HepG2 (cell line): ENCODE data around the gene HNRNPA2B1. TPM values are rescaled to one million over a fixed set of nuclear protein-coding genes. Genes with fewer than 3 reads are reported as not detected.

ENCODE experiments used
- ATAC-seq: fragments of 200-7000 bp; cut with Tn5 transposase; 3 replicates; pipeline ENCODE4 v1.9.1; 2020; ENCODE audit warnings: mild to moderate bottlenecking, moderate library complexity
- BruUV-seq: library from RNA; stranded (reverse); fragments of 400-500 nt; replicated peaks from 2 replicates; lab custom pipeline; 2021; lab: Mats Ljungman, UMichigan
- CTCF ChIA-PET: fragments of 300-600 bp; formaldehyde crosslinking; extraction: SDS; loops from one replicate; lab custom pipeline; 2021; ENCODE audit warnings: low total read pairs, inconsistent platforms, low intra/inter-chr PET ratio; lab: Yijun Ruan, JAX
- POLR2A ChIA-PET: fragments of 350-600 bp; sonication (Branson Sonifier 250); formaldehyde crosslinking; loops from one replicate; lab custom pipeline; 2020; ENCODE audit warnings: antibody characterized with exemption, inconsistent platforms; lab: Yijun Ruan, JAX
- DNase-seq: peaks from one replicate; pipeline ENCODE4 v3.0.0-alpha.2; 2015; ENCODE audit warnings: low spot score
- FAIRE-seq: peaks from 3 replicates; lab custom pipeline; 2011; peaks lifted over from hg19 to GRCh38; lab: Jason Lieb, UNC
- H2AFZ ChIP-seq: one replicate; pipeline ENCODE4 v1.6.1; 2011; ENCODE audit warnings: low read length, inconsistent platforms
- H3K27ac ChIP-seq: fragments of 300-600 bp; 3 replicates; pipeline ENCODE4 v1.8.0; 2011; ENCODE audit warnings: mixed run types, mild to moderate bottlenecking, mixed read lengths, low read length, inconsistent platforms; ENCODE audit not compliant: insufficient read depth; ENCODE audit errors: extremely low read length
- H3K27me3 ChIP-seq, 2 experiments: fragments of 200-600 bp in 1 of 2; 2 replicates in 1 of 2; 3 replicates in 1 of 2; pipeline versions ENCODE4 v1.6.0 to v1.8.0; 2011; ENCODE audit warnings: low read length in 2 of 2, mild to moderate bottlenecking in 2 of 2, moderate library complexity in 2 of 2, inconsistent platforms in 1 of 2; ENCODE audit not compliant: insufficient read depth in 2 of 2, control insufficient read depth in 1 of 2
- H3K36me3 ChIP-seq, 2 experiments: fragments of 200-600 bp in 1 of 2; replicated peaks in 1 of 2; 2 replicates in 1 of 2; 3 replicates in 1 of 2; pipeline versions ENCODE4 v1.5.1 to v1.8.0; 2011; ENCODE audit warnings: low read length in 2 of 2, inconsistent platforms in 1 of 2; ENCODE audit not compliant: insufficient read depth in 2 of 2, control insufficient read depth in 1 of 2
- H3K4me1 ChIP-seq: 2 replicates; pipeline ENCODE4 v1.5.1; 2012; ENCODE audit warnings: low read length, inconsistent platforms; ENCODE audit not compliant: insufficient read depth
- H3K4me2 ChIP-seq: 2 replicates; pipeline ENCODE4 v1.6.0; 2011; ENCODE audit warnings: low read depth, low read length, inconsistent platforms
- H3K4me3 ChIP-seq, 3 experiments: fragments of 200-600 bp in 1 of 3; sonication (generic), shearing (Covaris generic) in 1 of 3; replicated peaks in 1 of 3; 2 replicates each; pipeline ENCODE4 v1.5.1; 2011 to 2016; ENCODE audit warnings: low read length in 3 of 3, inconsistent platforms in 2 of 3, low read depth in 2 of 3, mild to moderate bottlenecking in 2 of 3, control low read depth in 1 of 3, mixed read lengths in 1 of 3; ENCODE audit not compliant: insufficient read depth in 1 of 3
- H3K79me2 ChIP-seq: one replicate; pipeline ENCODE4 v1.6.1; 2011; ENCODE audit warnings: low read length, inconsistent platforms; ENCODE audit not compliant: insufficient read depth
- H3K9ac ChIP-seq: 2 replicates; pipeline ENCODE4 v1.6.0; 2011; ENCODE audit warnings: mild to moderate bottlenecking, low read depth, low read length, inconsistent platforms; ENCODE audit not compliant: insufficient read depth
- H3K9me3 ChIP-seq: 2 replicates; pipeline ENCODE4 v1.5.1; 2012; ENCODE audit warnings: mild to moderate bottlenecking, low read length
- H4K20me1 ChIP-seq: 2 replicates; pipeline ENCODE4 v1.6.0; 2011; ENCODE audit warnings: inconsistent platforms, mild to moderate bottlenecking, low read length, moderate library complexity; ENCODE audit not compliant: insufficient read depth
- AGO1 ChIP-seq: fragments of 200-400 bp; formaldehyde crosslinking; IDR thresholded peaks from 2 replicates; pipeline ENCODE4 v1.6.1; 2017; ENCODE audit warnings: mild to moderate bottlenecking, low read depth, low read length, moderate library complexity; ENCODE audit not compliant: poor library complexity, severe bottlenecking
- AGO2 ChIP-seq: fragments of 200-400 bp; formaldehyde crosslinking; optimal IDR thresholded peaks from 2 replicates; pipeline ENCODE3; 2017; ENCODE audit warnings: mild to moderate bottlenecking, low read depth, low read length, moderate library complexity
- DRAP1 ChIP-seq: IDR thresholded peaks from 2 replicates; pipeline ENCODE4 v1.6.1; 2016; ENCODE audit warnings: missing genetic modification reagents, missing compliant biosample characterization
- HINFP ChIP-seq: sonication (generic); formaldehyde crosslinking; IDR thresholded peaks from 2 replicates; pipeline ENCODE4 v1.4.0; 2020; ENCODE audit warnings: low read depth, mild to moderate bottlenecking, missing genetic modification reagents
- NCOA1 ChIP-seq: sonication (generic); formaldehyde crosslinking; IDR thresholded peaks from 2 replicates; pipeline ENCODE4 v1.9.0; 2021; ENCODE audit warnings: missing genetic modification reagents
- PAF1 ChIP-seq: IDR thresholded peaks from 2 replicates; pipeline ENCODE4 v1.6.1; 2016; ENCODE audit warnings: missing genetic modification reagents, missing compliant biosample characterization
- POLR2A ChIP-seq, 2 experiments: IDR thresholded peaks; 2 replicates each; pipeline ENCODE4 v1.6.1; 2011; ENCODE audit warnings: low read depth in 2 of 2, low read length in 2 of 2, mild to moderate bottlenecking in 1 of 2, moderate library complexity in 1 of 2; ENCODE audit not compliant: insufficient read depth in 1 of 2
- POLR2AphosphoS5 ChIP-seq: IDR thresholded peaks from 2 replicates; pipeline ENCODE4 v1.6.1; 2012; ENCODE audit warnings: low read depth, low read length
- SRSF9 ChIP-seq: fragments of 200-400 bp; formaldehyde crosslinking; IDR thresholded peaks from 2 replicates; pipeline ENCODE4 v1.6.1; 2018; ENCODE audit warnings: borderline replicate concordance, mild to moderate bottlenecking, low read depth, low read length; ENCODE audit not compliant: insufficient read depth, poor library complexity, severe bottlenecking
- USF2 ChIP-seq, 2 experiments: sonication (generic) in 1 of 2; formaldehyde crosslinking in 1 of 2; IDR thresholded peaks; 2 replicates each; pipeline versions ENCODE4 v1.5.1 to v1.6.1; 2011 to 2020; ENCODE audit warnings: borderline replicate concordance in 1 of 2, low read depth in 1 of 2, low read length in 1 of 2, mild to moderate bottlenecking in 1 of 2, missing genetic modification reagents in 1 of 2, moderate library complexity in 1 of 2
- ZNF24 ChIP-seq: fragments of 450-650 bp; IDR thresholded peaks from 2 replicates; pipeline ENCODE4 v1.6.1; 2017; ENCODE audit warnings: antibody characterized with exemption, mild to moderate bottlenecking
- ZNF253 ChIP-seq: sonication (generic); formaldehyde crosslinking; IDR thresholded peaks from 2 replicates; pipeline ENCODE4 v1.8.0; 2022; ENCODE audit warnings: mild to moderate bottlenecking, missing genetic modification reagents, borderline replicate concordance
- ZNF275 ChIP-seq: sonication (generic); formaldehyde crosslinking; IDR thresholded peaks from 2 replicates; pipeline ENCODE4 v1.8.0; 2022; ENCODE audit warnings: missing genetic modification reagents, mild to moderate bottlenecking, inconsistent platforms, borderline replicate concordance
- ZNF740 ChIP-seq: sonication (generic); formaldehyde crosslinking; IDR thresholded peaks from 2 replicates; pipeline ENCODE4 v1.4.0; 2020; ENCODE audit warnings: missing genetic modification reagents
- ZSCAN31 ChIP-seq: sonication (generic); formaldehyde crosslinking; IDR thresholded peaks from 2 replicates; pipeline ENCODE4 v1.5.0; 2020; ENCODE audit warnings: low read depth, mild to moderate bottlenecking, missing genetic modification reagents
- WGBS: methylation state at CpG from one replicate; pipeline ENCODE4 v1.1.6; 2017; ENCODE audit warnings: low lambda C conversion rate; 5-methylcytosine and 5-hydroxymethylcytosine counted together
- in situ Hi-C: cut with HindIII; loops from 2 replicates; pipeline ENCODE4 v1.10.0; 2017; ENCODE audit warnings: low pct_unique_long_range_greater_than_20kb; ENCODE audit not compliant: extremely low pct_ligation_motif_present
- intact Hi-C: fragments of 100-400 bp; cut with micrococcal nuclease; formaldehyde crosslinking; loops from one replicate; pipeline ENCODE4 v1.10.0; 2022; ENCODE audit not compliant: unreplicated experiment
- polyA plus RNA-seq, 8 experiments: library from polyadenylated mRNA; depleted of rRNA in 3 of 8; stranded (reverse) in 7 of 8; unstranded in 1 of 8; fragments of >200 nt; fragmentation: Illumina TruSeq in 4 of 8; extraction: Trizol in 4 of 8; gene quantifications; 2 replicates each; pipeline versions ENCODE4 v1.2.1 to v1.2.3, GENCODE V29; 2011 to 2016; ENCODE audit warnings: low read depth in 4 of 8, missing spikeins in 1 of 8, mixed read lengths in 1 of 8; ENCODE audit not compliant: insufficient read depth in 1 of 8
- total RNA-seq, 5 experiments: library from RNA; depleted of rRNA; stranded (reverse); fragments of >200 nt; fragmentation: Illumina TruSeq; extraction: Trizol; gene quantifications; 2 replicates each; pipeline ENCODE4 v1.2.3, GENCODE V29; 2016; ENCODE audit warnings: low read depth in 1 of 5

Gene HNRNPA2B1
- total and polyA plus RNA-seq, 2 of the 13 experiments (the other 11 are each of a cell fraction or from before 2014, with no cell fraction given), result 193 to 412 TPM

- Histone ChIP-seq H2AFZ (no peak overlapping the region), H3K4me2 (no peak overlapping the region), H3K4me3 (no peak overlapping the region), H3K4me1 (peaks cover 30% of the 10 kb centered on the region), H3K79me2 (peaks cover 25% of the 10 kb centered on the region), H3K27me3 (no peaks in the 10 kb centered on the region), H3K9ac (no peak overlapping the region), H3K9me3 (no peaks in the 10 kb centered on the region), H4K20me1 (peaks cover 78% of the 10 kb centered on the region), H3K27ac (no peak overlapping the region), H3K36me3 (peaks cover 19 to 56% of the 10 kb centered on the region in 2 experiments)
- ChIA-PET POLR2A (interaction anchor here (2.3 to 2.8 kb wide), 2 partner anchors 10 to 35 kb away, joined by 12 to 13 read pairs; partner anchors contain the start of gene HNRNPA2B1), CTCF (no interaction called here)
- WGBS, result 100% methylated on average over 1 of the region's 1 CpG
- no peak for FAIRE-seq
- BruUV-seq, result TSS peak; percentile 0
- no peak for DNase-seq
- no peak for ATAC-seq
- in situ Hi-C loops, result no loop called here
- intact Hi-C loops, result no loop called here
- TF ChIP-seq NCOA1 (CRISPR knock-in tag), result no peak
- TF ChIP-seq ZSCAN31 (CRISPR knock-in tag), result no peak
- TF ChIP-seq ZNF740 (CRISPR knock-in tag), result no peak
- TF ChIP-seq SRSF9, result no peak
- TF ChIP-seq PAF1, result peak; percentile 34; the same call in 1 of the 2 replicates
- no peak for TF ChIP-seq HINFP (CRISPR knock-in tag)
- TF ChIP-seq AGO2, result peak; percentile 16
- TF ChIP-seq AGO1, result no peak
- peak; percentile 43 for TF ChIP-seq POLR2AphosphoS5
- no peak for TF ChIP-seq ZNF253 (CRISPR knock-in tag)
- TF ChIP-seq POLR2A (IDR thresholded peaks at IDR 0.05; ENCODE audit: insufficient read depth in 1 of 2, low read depth in 2 of 2, low read length in 2 of 2), result peak in 1 of 2 experiments; percentile 60; a peak in 1 of 4 replicates
- no peak for TF ChIP-seq ZNF24
- no peak for TF ChIP-seq USF2 (IDR thresholded peaks at IDR 0.05; ENCODE audit: low read depth, low read length)
- TF ChIP-seq USF2 (CRISPR knock-in tag; IDR thresholded peaks at IDR 0.05; ENCODE audit: borderline replicate concordance), result no peak
- TF ChIP-seq DRAP1 (CRISPR knock-in tag), result no peak
- no peak for TF ChIP-seq ZNF275 (CRISPR knock-in tag)
Observed at GRCh38 chr7:26190417-26190869, 10.1 kb downstream of the HNRNPA2B1 start.
